Epithelial cell of esophagus (primary cell): Measurements from ENCODE around the gene DHX34.
"Not testable (repeated sequence)": the region's sequence is repeated elsewhere in the genome, so short reads cannot be mapped to it uniquely, and the experiment has no call there.

Experiments
- DNase-seq: peaks from one replicate; pipeline ENCODE4 v3.0.0; 2010; ENCODE audit warnings: low read depth
- H3K4me3 ChIP-seq: 2 replicates; pipeline ENCODE4 v1.5.1; 2011; ENCODE audit warnings: mild to moderate bottlenecking, low read length, control low read depth
- CTCF ChIP-seq: IDR thresholded peaks from 2 replicates; pipeline ENCODE4 v1.5.1; 2011; ENCODE audit warnings: low read depth, mild to moderate bottlenecking, low read length, control low read depth, inconsistent platforms; ENCODE audit not compliant: insufficient read depth; ENCODE audit errors: missing control alignments

The DHX34 gene

GRCh38 chr19:47348819-47349795 lies at the start of gene DHX34:
DHX34 (plus strand) TSS chr19:47349315; CDS start chr19:47353031, 3,716 bp downstream.
- peak; percentile 99 for DNase-seq
- peak; percentile 92 for TF ChIP-seq CTCF
- peak within 1 kb of the TSS; percentile 99 for H3K4me3 ChIP-seq

GRCh38 chr19:47300867-47301266 lies 48.2 kb upstream of the DHX34 start:
- H3K4me3 ChIP-seq: not testable (repeated sequence)

GRCh38 chr19:47302249-47302648 lies 46.9 kb upstream of the DHX34 start:
- DNase-seq: no peak
- TF ChIP-seq CTCF: no peak
- no peak overlapping the region for H3K4me3 ChIP-seq

More at GRCh38 chr19:47300867-47301266, 48.2 kb upstream of the DHX34 start:
- DNase-seq: not testable (repeated sequence)

GRCh38 chr19:47303966-47304365 lies 45.1 kb upstream of the DHX34 start:
- TF ChIP-seq CTCF: no peak
- no peak for DNase-seq
- no peak overlapping the region for H3K4me3 ChIP-seq

- no peak overlapping the region for H3K4me3 ChIP-seq
Observed at GRCh38 chr19:47305309-47305751, 43.8 kb upstream of the DHX34 start.

GRCh38 chr19:47306303-47306702 lies 42.8 kb upstream of the DHX34 start:
- TF ChIP-seq CTCF: no peak
- no peak for DNase-seq

More at GRCh38 chr19:47305309-47305751, 43.8 kb upstream of the DHX34 start:
- DNase-seq: peak; percentile 75
- peak; percentile 98 for TF ChIP-seq CTCF

GRCh38 chr19:47309038-47309437 lies 40.1 kb upstream of the DHX34 start:
- no peak for DNase-seq
- no peak overlapping the region for H3K4me3 ChIP-seq
- no peak for TF ChIP-seq CTCF

More at GRCh38 chr19:47306303-47306702, 42.8 kb upstream of the DHX34 start:
- no peak overlapping the region for H3K4me3 ChIP-seq
